Rectal smooth muscle tissue (tissue), 1 donor: Measurements from ENCODE around the gene ZXDC.

ENCODE experiments used
- H3K27ac ChIP-seq: one replicate; pipeline ENCODE4 v1.7.0; 2013; ENCODE audit warnings: low read depth, low read length, inconsistent platforms
- H3K27me3 ChIP-seq: one replicate; pipeline ENCODE4 v1.7.0; 2013; ENCODE audit warnings: low read length; ENCODE audit not compliant: control insufficient read depth, insufficient read depth
- H3K36me3 ChIP-seq: one replicate; pipeline ENCODE4 v1.7.0; 2013; ENCODE audit warnings: low read length; ENCODE audit not compliant: control insufficient read depth, insufficient read depth
- H3K4me1 ChIP-seq: one replicate; pipeline ENCODE4 v1.7.0; 2013; ENCODE audit warnings: low read length; ENCODE audit not compliant: control insufficient read depth, insufficient read depth
- H3K4me3 ChIP-seq: one replicate; pipeline ENCODE4 v1.7.0; 2013; ENCODE audit warnings: low read length
- H3K9ac ChIP-seq: one replicate; pipeline ENCODE4 v1.7.0; 2013; ENCODE audit warnings: low read length

ZXDC gene

GRCh38 chr3:126390201-126390600, 85.5 kb downstream of the ZXDC start:
- Histone ChIP-seq H3K4me1 (no peaks in the 10 kb centered on the region), H3K27ac (no peak overlapping the region), H3K36me3 (no peaks in the 10 kb centered on the region), H3K4me3 (no peak overlapping the region), H3K9ac (no peak overlapping the region), H3K27me3 (no peaks in the 10 kb centered on the region)

GRCh38 chr3:126389794-126390146, 85.9 kb downstream of the ZXDC start:
- Histone ChIP-seq H3K4me1 (no peaks in the 10 kb centered on the region), H3K27me3 (no peaks in the 10 kb centered on the region), H3K4me3 (peak overlapping the region; percentile 42), H3K9ac (no peak overlapping the region), H3K36me3 (no peaks in the 10 kb centered on the region), H3K27ac (no peak overlapping the region)

GRCh38 chr3:126389112-126389793, 86.4 kb downstream of the ZXDC start:
- H3K27ac ChIP-seq: peak overlapping the region; percentile 58
- no peaks in the 10 kb centered on the region for H3K36me3 ChIP-seq
- peak overlapping the region; percentile 48 for H3K4me3 ChIP-seq
- no peaks in the 10 kb centered on the region for H3K4me1 ChIP-seq
- no peak overlapping the region for H3K9ac ChIP-seq
- no peaks in the 10 kb centered on the region for H3K27me3 ChIP-seq
